ENCODE measurements around the gene KNSTRN. TPM values are rescaled to one million over a fixed set of nuclear protein-coding genes. Genes with fewer than 3 reads are reported as not detected.
A peak's percentile ranks its signal among the peaks of the same experiment; 100 is the strongest.

The KNSTRN gene
- total RNA-seq, 1 experiment from 2014 or later = 115 TPM

DNA sequence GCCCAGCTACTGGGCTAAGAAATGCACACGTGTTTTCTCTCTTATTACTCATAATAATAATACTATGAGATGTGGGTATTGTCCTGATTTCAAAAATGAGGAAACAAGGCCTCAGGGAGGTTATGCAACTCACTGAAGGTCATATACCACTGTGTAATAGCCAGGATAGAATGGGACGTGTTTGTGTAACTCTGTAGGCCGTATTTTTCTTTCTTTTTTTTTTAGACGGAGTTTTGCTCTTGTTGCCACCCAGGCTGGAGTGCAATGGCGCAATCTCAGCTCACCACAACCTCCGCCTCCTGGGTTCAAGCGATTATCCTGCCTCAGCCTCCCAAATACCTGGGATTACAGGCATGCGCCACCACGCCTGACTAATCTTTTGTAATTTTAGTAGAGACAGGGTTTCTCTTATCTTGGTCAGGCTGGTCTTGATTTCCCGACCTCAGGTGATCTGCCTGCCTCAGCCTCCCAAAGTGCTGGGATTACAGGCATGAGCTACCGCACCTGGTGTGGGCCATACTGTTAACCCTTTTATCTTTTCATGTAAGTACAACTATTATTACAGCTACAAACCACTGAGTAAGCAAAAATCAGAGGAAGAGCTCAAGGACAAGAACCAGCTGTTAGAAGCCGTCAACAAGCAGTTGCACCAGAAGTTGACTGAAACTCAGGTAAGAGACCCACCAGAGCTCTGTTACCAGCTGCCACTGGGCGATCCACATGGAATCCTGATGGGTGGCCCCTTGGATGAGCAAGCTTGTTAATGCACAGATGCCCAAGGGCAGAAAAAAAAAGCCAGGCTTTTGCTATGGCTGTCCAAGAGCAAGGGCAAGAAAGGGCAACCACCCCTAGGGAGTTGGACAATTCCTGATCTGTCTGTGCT lies 6.7 kb downstream of the KNSTRN start:
- Histone ChIP-seq H3K4me1 (ENCODE audit: insufficient read depth, low read length, poor library complexity, severe bottlenecking) (peaks cover 7% of the 10 kb centered on the region), H3K27ac (ENCODE audit: low read depth, low read length, poor library complexity, severe bottlenecking) (no peak overlapping the region), H3K36me3 (ENCODE audit: insufficient read depth, low read length, poor library complexity, severe bottlenecking) (peaks cover 96% of the 10 kb centered on the region), H3K9me3 (ENCODE audit: low read depth, low read length, poor library complexity, severe bottlenecking) (no peaks in the 10 kb centered on the region), H3K4me3 (ENCODE audit: low read depth, low read length, poor library complexity, severe bottlenecking) (no peak overlapping the region), H3K27me3 (replicated peaks; ENCODE audit: insufficient read depth, low read depth, low read length, poor library complexity) (no peaks in the 10 kb centered on the region)
- CTCF ChIA-PET = no interaction called here
- POLR2A ChIA-PET (ENCODE audit: low non-redundant PET) = no interaction called here
- TF ChIP-seq EZH2 (IDR thresholded peaks at IDR 0.05; ENCODE audit: borderline replicate concordance, low read depth, low read length, poor library complexity, severe bottlenecking) = no peak
- TF ChIP-seq, protein P1, sequence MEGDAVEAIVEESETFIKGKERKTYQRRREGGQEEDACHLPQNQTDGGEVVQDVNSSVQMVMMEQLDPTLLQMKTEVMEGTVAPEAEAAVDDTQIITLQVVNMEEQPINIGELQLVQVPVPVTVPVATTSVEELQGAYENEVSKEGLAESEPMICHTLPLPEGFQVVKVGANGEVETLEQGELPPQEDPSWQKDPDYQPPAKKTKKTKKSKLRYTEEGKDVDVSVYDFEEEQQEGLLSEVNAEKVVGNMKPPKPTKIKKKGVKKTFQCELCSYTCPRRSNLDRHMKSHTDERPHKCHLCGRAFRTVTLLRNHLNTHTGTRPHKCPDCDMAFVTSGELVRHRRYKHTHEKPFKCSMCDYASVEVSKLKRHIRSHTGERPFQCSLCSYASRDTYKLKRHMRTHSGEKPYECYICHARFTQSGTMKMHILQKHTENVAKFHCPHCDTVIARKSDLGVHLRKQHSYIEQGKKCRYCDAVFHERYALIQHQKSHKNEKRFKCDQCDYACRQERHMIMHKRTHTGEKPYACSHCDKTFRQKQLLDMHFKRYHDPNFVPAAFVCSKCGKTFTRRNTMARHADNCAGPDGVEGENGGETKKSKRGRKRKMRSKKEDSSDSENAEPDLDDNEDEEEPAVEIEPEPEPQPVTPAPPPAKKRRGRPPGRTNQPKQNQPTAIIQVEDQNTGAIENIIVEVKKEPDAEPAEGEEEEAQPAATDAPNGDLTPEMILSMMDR (conservative IDR thresholded peaks at IDR 0.05; ENCODE audit: low read depth, low read length) = no peak
- intact Hi-C loops (cut with micrococcal nuclease; ENCODE audit: unreplicated experiment) = no loop called here
- BruUV-seq (replicated peaks) = no TSS peak
- no peak for DNase-seq (ENCODE audit: low spot score)

DNA sequence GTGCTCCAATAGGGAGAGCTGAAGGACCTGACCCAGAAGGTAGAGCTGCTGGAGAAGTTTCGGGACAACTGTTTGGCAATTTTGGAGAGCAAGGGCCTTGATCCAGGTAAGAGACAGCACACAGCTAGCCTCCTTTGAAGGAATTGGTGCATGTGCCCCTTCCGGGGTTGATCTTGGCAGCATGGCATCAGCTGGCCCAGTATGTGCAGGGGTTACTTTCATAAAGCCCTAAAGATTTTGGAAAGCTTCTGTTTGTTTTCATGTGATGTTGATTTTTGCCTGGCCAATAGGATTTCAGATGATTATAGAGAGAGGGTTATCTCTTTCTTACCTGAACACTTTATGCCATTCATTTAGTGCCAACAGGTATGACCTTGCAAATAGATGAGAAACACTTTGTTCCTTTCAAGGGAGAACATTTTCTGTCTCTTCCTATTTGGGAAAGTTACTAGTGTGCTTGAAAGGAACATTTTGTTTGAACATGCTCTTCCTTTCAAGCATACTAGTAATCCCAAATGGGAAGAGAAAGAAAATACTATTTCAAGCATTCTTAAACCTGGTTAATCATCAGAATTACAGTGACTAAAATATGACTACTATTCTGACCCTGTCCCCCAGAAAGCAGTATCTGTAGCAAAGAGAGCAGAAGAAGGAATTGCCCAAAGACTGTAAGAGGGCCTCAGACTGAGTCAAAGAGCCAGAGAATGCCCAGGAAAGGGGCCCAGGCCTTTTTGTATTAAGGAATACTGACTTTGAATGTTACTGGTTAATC lies 7.5 kb downstream of the KNSTRN start:
- ChIA-PET CTCF (no interaction called here), POLR2A (ENCODE audit: low non-redundant PET) (no interaction called here)
- DNase-seq (ENCODE audit: low spot score) = no peak
- H3K36me3 ChIP-seq (ENCODE audit: insufficient read depth, low read length, poor library complexity, severe bottlenecking) = peaks cover 93% of the 10 kb centered on the region
- H3K4me1 ChIP-seq (ENCODE audit: insufficient read depth, low read length, poor library complexity, severe bottlenecking) = no peaks in the 10 kb centered on the region
- no peak overlapping the region for H3K27ac ChIP-seq (ENCODE audit: low read depth, low read length, poor library complexity, severe bottlenecking)
- H3K4me3 ChIP-seq (ENCODE audit: low read depth, low read length, poor library complexity, severe bottlenecking) = no peak overlapping the region
- H3K9me3 ChIP-seq (ENCODE audit: low read depth, low read length, poor library complexity, severe bottlenecking) = no peaks in the 10 kb centered on the region
- no peak for TF ChIP-seq EZH2 (IDR thresholded peaks at IDR 0.05; ENCODE audit: borderline replicate concordance, low read depth, low read length, poor library complexity, severe bottlenecking)
- TF ChIP-seq, protein P1 (conservative IDR thresholded peaks at IDR 0.05; ENCODE audit: low read depth, low read length) = no peak
- BruUV-seq (replicated peaks) = no TSS peak
- intact Hi-C loops (cut with micrococcal nuclease; ENCODE audit: unreplicated experiment) = no loop called here
- no peaks in the 10 kb centered on the region for H3K27me3 ChIP-seq (replicated peaks; ENCODE audit: insufficient read depth, low read depth, low read length, poor library complexity)

DNA sequence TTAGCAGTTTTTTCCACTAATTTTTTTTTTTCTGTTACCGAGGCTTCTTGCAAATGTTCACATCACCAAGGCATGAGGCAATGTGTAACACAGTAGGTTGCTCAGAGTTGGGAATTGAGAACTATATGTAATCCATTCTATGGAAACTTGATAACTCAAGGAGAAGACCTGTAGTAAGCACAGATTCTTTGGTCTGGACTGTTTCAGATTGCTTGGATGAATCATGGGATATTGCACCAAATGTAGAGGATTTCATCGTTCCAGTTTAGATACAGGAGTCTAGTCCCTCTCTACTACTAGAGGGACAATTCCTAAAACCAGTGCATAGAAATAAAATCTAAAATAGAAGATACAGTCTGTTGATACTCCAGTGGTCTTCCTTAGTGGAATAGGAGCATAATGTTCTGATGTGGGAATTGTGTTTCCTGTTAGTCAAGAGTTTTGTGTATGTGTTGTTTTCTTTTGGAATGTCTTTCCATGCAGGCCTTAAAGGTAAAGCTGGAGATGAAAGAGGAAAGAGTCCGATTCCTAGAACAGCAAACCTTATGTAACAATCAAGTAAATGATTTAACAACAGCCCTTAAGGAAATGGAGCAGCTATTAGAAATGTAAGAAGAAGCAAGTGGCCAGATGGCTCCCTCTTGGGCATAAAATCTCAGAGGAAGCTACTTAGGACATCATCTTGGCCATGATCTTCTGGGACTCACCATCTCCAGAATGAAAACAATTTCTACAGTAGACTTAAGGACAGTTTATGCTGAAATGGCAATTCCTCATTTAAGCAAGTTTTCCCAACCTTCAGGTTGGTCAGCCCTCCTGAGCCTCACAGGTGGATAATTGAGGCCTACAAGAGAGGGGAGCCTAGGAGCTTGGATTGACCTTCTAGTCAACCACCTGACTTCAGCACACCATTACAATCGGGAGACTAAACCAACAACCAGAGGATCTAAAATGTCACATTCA lies 10.7 kb downstream of the KNSTRN start:
- H3K27ac ChIP-seq (ENCODE audit: low read depth, low read length, poor library complexity, severe bottlenecking) = no peak overlapping the region
- TF ChIP-seq, protein P1 (conservative IDR thresholded peaks at IDR 0.05; ENCODE audit: low read depth, low read length) = no peak
- no peak for TF ChIP-seq EZH2 (IDR thresholded peaks at IDR 0.05; ENCODE audit: borderline replicate concordance, low read depth, low read length, poor library complexity, severe bottlenecking)
- no peaks in the 10 kb centered on the region for H3K9me3 ChIP-seq (ENCODE audit: low read depth, low read length, poor library complexity, severe bottlenecking)
- CTCF ChIA-PET = no interaction called here
- BruUV-seq (replicated peaks) = TSS peak; percentile 44
- no peaks in the 10 kb centered on the region for H3K4me1 ChIP-seq (ENCODE audit: insufficient read depth, low read length, poor library complexity, severe bottlenecking)
- no peak overlapping the region for H3K4me3 ChIP-seq (ENCODE audit: low read depth, low read length, poor library complexity, severe bottlenecking)
- POLR2A ChIA-PET (ENCODE audit: low non-redundant PET) = no interaction called here
- intact Hi-C loops (cut with micrococcal nuclease; ENCODE audit: unreplicated experiment) = no loop called here
- peaks cover 66% of the 10 kb centered on the region for H3K36me3 ChIP-seq (ENCODE audit: insufficient read depth, low read length, poor library complexity, severe bottlenecking)
- no peaks in the 10 kb centered on the region for H3K27me3 ChIP-seq (replicated peaks; ENCODE audit: insufficient read depth, low read depth, low read length, poor library complexity)
- no peak for DNase-seq (ENCODE audit: low spot score)
